Stimulated activated CD8-positive, alpha-beta memory T cell treated with anti-CD3 and anti-CD28 coated beads, Interleukin-2, amount 100 ng/mL, for 48 hours (primary cell): Measurements from ENCODE around the gene UBE2D4.
"Not testable (repeated sequence)": the region's sequence is repeated elsewhere in the genome, so short reads cannot be mapped to it uniquely, and the experiment has no call there.

Experiments used
- DNase-seq, 2 donors: peaks; one replicate each; pipeline ENCODE4 v3.0.0-alpha.2; 2020; ENCODE audit warnings: low read depth in 2 of 2

Gene UBE2D4

GRCh38 chr7:43966392-43966791, 40.2 kb downstream of the UBE2D4 start:
- DNase-seq: not testable (repeated sequence)

DNA sequence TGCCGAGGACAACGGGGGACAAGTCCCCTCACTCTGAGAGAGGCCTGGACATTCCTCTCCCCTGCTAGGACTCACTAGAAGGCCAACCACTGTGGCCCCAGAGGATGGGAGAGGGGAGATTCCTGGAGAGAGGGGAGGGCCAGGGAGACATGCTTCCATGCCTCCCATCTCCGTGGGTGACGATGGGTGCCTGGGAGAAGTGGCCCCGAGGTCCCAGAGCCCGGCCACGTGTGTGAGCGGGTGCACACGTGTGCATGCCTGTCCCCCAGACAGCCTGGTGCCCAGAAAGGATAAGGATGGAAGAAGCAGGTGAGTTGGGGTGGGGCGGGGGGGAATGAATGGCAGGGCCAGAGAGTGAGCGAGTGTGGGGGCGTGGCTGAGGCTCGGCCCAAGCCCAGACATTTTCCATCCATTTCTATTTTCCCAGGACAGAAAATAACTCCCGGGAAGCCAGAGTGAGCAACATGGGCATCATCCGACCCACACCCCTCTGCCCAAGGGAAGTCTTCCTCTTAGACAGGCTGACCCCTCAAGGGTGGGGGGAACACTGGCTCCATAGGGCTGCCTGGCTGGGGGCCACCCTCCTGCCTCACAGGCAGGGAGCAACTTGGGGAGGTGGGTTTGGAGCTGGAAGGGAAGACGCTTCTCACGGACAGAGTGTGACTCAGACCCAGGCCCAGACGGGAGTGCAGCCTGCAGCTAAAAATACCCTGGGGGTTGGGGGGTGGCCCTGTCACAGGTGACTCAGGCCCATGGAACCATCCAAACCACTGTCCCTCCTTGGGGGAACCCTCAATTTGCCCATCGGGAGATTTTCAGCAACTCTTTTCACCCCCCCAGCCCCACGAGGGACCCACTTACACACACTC, 42.2 kb downstream of the UBE2D4 start:
- not testable (repeated sequence) for DNase-seq

DNA sequence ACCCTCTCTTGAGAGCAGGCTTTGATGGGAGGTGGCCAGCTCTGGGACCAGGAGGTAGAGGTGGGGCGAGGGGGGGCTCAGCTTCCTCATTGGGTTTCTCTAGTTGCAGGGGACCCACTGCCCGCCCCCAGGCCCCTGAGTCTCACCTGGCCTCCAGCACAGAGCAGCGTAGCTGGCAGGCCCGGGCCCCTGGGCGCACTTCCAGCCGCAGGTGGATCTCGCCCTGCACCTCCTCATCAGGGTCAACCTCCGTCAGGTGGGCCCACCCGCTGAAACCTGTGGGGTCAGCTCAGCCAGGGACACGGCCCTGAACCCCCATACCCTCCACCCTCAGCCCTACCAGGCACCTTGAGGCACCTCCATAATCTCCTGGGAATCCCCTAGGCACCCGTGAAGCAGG, 43.4 kb downstream of the UBE2D4 start:
- not testable (repeated sequence) for DNase-seq

- not testable (repeated sequence) for DNase-seq
Measured at GRCh38 chr7:43970698-43971097, 44.5 kb downstream of the UBE2D4 start.

DNA sequence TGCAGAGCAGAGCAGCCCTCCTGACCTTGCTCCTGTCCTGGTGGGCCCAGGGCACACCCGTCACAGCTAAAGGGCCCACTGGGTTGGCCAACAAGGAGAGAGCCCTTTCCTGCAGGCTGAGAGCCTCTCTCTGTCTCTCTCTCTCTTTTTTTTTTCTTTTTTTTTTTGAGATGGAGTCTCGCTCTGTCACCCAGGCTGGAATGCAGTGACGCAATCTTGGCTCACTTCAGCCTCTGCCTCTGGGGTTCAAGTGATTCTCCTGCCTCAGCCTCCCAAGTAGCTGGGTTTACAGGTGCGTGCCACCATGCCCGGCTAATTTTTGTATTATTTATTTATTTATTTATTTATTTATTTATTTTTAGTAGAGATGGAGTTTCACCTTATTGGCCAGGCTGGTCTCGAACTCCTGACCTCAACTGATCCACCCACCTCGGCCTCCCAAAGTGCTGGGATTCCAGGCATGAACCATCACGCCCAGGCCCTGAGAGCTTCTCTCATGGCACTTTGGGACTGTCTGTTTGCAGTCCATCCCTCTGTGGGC, 47.9 kb downstream of the UBE2D4 start:
- DNase-seq: not testable (repeated sequence)

DNA sequence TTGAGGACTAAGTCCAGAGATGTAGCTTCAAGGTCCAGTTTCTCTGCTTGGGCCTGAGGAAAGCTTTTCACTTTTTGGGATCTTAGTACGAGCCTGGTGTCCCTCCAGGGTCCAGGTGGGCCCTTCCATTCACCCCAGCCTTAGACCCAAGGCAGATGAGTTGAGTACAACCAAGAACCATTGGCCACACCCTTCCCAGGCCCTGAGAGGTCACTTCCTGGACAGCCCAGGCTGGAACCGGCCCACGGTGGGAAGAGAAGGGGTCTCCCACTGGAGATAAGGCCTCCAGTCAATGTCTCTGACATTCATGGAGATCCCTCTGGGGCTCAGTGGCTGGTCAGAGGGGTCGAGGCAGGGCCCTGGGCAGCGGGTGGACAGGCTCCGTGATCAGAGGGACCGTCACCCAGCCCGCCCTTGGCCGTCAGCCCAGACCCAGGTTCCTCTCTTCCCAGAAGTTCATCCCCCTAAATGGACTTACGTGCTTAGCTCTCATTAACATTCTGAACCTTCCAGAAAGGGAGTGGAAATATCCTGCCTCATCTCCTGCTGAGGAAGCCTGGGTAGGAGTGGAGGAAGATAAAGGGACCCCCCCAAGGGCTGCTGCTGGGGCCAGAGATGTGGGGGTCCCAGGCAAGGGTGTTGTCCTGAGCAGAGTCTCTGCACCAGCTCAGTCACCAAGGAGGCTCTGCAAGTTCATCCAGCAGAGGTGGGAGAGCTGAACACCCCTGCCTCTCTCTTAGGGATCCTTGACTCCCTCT, 48.7 kb downstream of the UBE2D4 start:
- DNase-seq: not testable (repeated sequence)

DNA sequence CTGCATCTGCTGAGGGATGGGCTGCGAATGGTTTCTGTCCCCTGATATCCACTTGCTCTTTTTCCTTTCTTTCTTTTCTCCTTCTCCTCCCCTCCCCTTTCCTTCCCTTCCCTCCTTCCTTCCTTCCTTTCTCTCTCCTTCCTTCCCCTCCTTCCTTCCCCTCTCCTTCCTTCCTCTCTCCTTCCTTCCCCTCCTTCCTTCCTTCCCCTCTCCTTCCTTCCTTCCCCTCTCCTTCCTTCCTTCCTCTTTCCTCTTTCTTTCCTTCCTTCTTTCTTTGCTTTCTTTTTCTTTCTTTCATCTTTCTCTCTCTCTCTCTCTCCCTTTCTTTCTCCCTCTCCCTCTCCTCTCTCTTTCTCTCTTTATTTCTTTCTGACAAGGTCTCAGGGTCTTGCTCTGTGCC, 51.3 kb downstream of the UBE2D4 start:
- no peak for DNase-seq

DNA sequence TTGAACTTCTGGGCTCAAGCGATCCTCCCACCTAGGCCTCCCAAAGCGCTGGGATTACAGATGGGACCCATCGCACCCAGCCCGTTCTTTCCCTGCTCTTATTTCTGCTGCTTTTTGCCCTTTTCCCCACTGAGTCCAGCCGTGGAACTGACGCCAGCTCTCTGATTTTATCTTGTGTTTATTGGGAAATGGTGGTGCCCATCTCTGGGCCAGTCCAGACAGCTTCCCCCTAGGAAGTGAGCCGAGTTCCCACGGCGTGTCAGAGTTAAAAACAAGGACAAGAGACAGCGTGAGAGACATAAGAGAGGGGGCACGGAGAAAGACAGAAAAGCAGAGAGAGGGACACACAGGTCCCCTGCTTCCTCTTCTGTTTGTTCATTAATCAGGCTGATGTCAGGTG, 51.9 kb downstream of the UBE2D4 start:
- DNase-seq: not testable (repeated sequence)

- not testable (repeated sequence) for DNase-seq
Measured at GRCh38 chr7:43982848-43983247, 56.6 kb downstream of the UBE2D4 start.

- DNase-seq: not testable (repeated sequence)
Measured at GRCh38 chr7:43983736-43984135, 57.5 kb downstream of the UBE2D4 start.

GRCh38 chr7:43985904-43986864, 59.9 kb downstream of the UBE2D4 start:
- DNase-seq: peak; percentile 71 to 82

DNA sequence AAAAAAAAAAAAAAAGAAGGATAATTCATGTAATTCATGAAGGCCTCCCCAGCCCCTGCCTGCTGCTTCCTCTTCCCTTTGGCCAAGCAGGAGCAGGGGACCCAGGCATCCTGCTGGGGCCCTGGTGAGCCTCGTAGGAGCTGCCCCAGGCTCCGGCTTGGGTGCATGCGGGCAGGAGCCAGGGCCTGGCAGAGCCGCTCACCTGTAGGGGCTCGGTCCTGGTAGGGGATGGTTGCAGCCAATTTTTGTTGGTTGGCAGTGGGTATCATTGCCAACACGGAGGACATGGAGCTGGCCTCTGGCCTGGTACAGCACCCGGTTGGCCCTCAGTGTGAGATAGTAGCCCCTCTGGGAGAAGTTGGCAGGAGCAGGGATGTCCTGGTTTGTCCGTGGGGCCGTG, 61.2 kb downstream of the UBE2D4 start:
- not testable (repeated sequence) for DNase-seq

DNA sequence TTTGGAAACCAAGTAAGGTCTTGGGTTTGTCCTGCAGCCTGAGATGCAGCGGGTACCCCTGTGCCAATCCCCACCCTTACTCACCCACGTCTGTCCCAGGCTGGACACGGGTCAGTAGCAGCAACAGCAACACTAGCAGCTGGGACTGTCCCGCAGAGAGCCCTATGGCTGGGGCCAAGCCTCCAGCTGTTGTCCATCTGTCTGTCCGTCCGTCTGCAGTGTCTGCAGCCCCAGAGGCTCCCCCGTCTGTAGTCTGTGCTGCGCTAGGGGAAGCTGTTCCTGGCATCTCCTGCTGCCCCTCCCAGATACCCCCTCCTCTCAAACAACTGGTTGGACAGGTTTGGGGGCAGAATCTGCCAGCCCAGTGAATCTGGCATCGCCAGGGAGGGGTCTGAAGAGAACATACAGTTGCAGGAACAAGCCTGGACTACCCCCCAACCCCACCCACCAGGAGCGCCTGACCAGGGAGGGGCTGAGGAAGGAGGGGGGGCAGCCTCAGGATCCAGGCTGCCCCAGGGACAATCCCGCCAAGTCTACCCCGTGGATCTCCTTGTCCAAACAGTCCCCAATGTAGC, 63.9 kb downstream of the UBE2D4 start:
- not testable (repeated sequence) for DNase-seq

GRCh38 chr7:43990829-43991228, 64.6 kb downstream of the UBE2D4 start:
- DNase-seq: not testable (repeated sequence)

DNA sequence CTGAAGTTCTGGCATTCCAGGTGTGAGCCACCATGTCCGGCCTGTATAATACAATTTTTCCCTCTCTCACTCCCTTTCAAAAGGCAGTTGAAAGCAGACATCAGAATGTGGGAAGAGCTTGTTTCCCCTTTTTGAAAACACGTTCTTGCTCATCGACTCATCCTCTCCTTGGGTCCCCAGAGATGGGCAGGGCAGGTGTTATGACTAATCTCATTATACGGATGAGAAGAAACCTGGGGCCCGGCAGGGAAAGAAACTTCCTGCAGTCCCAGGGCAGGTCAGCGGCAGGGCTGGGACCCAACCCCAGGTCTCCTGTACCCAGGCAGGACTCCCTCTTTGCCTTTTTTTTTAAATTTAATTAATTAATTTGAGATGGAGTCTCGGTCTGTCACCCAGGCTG, 66.7 kb downstream of the UBE2D4 start:
- not testable (repeated sequence) for DNase-seq

- DNase-seq: not testable (repeated sequence)
Measured at GRCh38 chr7:43994681-43995080, 68.4 kb downstream of the UBE2D4 start.

GRCh38 chr7:43997532-43997931, 71.3 kb downstream of the UBE2D4 start, which contains the start of gene SPDYE1:
SPDYE1 (plus strand) TSS chr7:43997897; CDS start chr7:43999950, 2,053 bp downstream.
- not testable (repeated sequence) for DNase-seq
